OCI-LY1 (cell line): ENCODE measurements around the gene FNIP1.

Source experiments
- H2AFZ ChIP-seq: fragments of 200-600 bp; sonication (generic), shearing (Covaris generic); 2 replicates; pipeline ENCODE4 v1.6.0; 2014; ENCODE audit warnings: antibody characterized with exemption, mild to moderate bottlenecking, low read length
- H3F3A ChIP-seq: fragments of 200-600 bp; sonication (generic), shearing (Covaris generic); 2 replicates; pipeline ENCODE4 v1.6.0; 2014; ENCODE audit warnings: mild to moderate bottlenecking, antibody characterized with exemption, low read length, moderate library complexity; ENCODE audit not compliant: insufficient read depth
- H3K27ac ChIP-seq: fragments of 200-600 bp; sonication (generic); 2 replicates; pipeline ENCODE4 v1.5.1; 2014; ENCODE audit warnings: low read length, mixed run types, mild to moderate bottlenecking, low read depth; ENCODE audit not compliant: poor library complexity, severe bottlenecking
- H3K27me3 ChIP-seq: fragments of 200-600 bp; sonication (generic); 2 replicates; pipeline ENCODE4 v1.6.0; 2014; ENCODE audit warnings: antibody characterized with exemption, mild to moderate bottlenecking, low read length, moderate library complexity; ENCODE audit not compliant: insufficient read depth
- H3K36me3 ChIP-seq: fragments of 200-600 bp; sonication (generic); 2 replicates; pipeline ENCODE4 v1.6.1; 2014; ENCODE audit warnings: mild to moderate bottlenecking, antibody characterized with exemption, low read length, moderate library complexity, mixed read lengths; ENCODE audit not compliant: insufficient read depth
- H3K4me1 ChIP-seq: fragments of 200-600 bp; sonication (generic); 2 replicates; pipeline ENCODE4 v1.5.1; 2014; ENCODE audit warnings: mild to moderate bottlenecking, low read length, moderate library complexity; ENCODE audit not compliant: insufficient read depth, severe bottlenecking
- H3K4me2 ChIP-seq: fragments of 200-600 bp; sonication (generic), shearing (Covaris generic); 2 replicates; pipeline ENCODE4 v1.6.1; 2014; ENCODE audit warnings: low read length
- H3K4me3 ChIP-seq: fragments of 200-600 bp; sonication (generic); 2 replicates; pipeline ENCODE4 v1.5.1; 2014; ENCODE audit warnings: low read length, low read depth, mild to moderate bottlenecking, mixed read lengths; ENCODE audit not compliant: poor library complexity, severe bottlenecking
- H3K79me2 ChIP-seq: fragments of 200-600 bp; shearing (Covaris generic); 2 replicates; pipeline ENCODE4 v1.6.1; 2016; ENCODE audit warnings: mixed run types, low read length, mixed read lengths; ENCODE audit not compliant: insufficient read depth
- H3K9ac ChIP-seq: fragments of 200-600 bp; sonication (generic), shearing (Covaris generic); 2 replicates; pipeline ENCODE4 v1.6.1; 2014; ENCODE audit warnings: mild to moderate bottlenecking, low read length, mixed read lengths
- H3K9me2 ChIP-seq: fragments of 200-600 bp; sonication (generic), shearing (Covaris generic); 2 replicates; pipeline ENCODE4 v1.6.1; 2014; ENCODE audit warnings: low read depth, mild to moderate bottlenecking, low read length, mixed read lengths
- H3K9me3 ChIP-seq: fragments of 200-600 bp; shearing (Covaris generic); 2 replicates; pipeline ENCODE4 v1.6.1; 2014; ENCODE audit warnings: low read length, mixed read lengths
- H4K20me1 ChIP-seq: fragments of 200-600 bp; sonication (generic), shearing (Covaris generic); 2 replicates; pipeline ENCODE4 v1.6.0; 2016; ENCODE audit warnings: mild to moderate bottlenecking, low read length; ENCODE audit not compliant: insufficient read depth
- EZH2 ChIP-seq: fragments of 200-600 bp; sonication (generic), shearing (Covaris generic); IDR thresholded peaks from 2 replicates; pipeline ENCODE4 v1.8.0; 2017; ENCODE audit warnings: borderline replicate concordance, mixed run types, mild to moderate bottlenecking, antibody characterized with exemption, low read length, moderate library complexity, mixed read lengths
- TF ChIP-seq, protein P1 (sequence below): fragments of 200-600 bp; sonication (generic), shearing (Covaris generic); IDR thresholded peaks from 2 replicates; pipeline ENCODE4 v1.5.1; 2017; ENCODE audit warnings: mild to moderate bottlenecking, antibody characterized with exemption, low read length, moderate library complexity, mixed read lengths

Gene FNIP1

DNA sequence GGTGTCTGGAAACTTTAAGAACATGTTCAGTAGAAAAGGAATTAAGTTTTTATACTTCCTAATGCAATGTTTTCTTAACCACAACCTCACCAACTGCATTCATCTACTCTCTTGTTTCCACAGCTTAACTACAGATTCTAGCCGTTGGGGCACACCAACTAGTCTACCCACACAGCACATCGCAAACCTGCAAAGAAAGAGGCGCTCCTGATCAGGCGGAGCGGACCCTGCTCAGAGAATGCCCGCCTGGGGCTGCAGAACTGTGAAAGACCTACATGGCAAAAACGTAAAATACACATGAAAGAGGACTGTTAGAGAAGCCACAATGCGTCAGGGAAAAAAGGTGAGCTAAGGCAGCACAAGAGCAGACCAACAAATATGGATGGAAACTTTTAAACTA lies 86.4 kb downstream of the FNIP1 start:
- Histone ChIP-seq H3K9me3 (no peaks in the 10 kb centered on the region), H3K36me3 (peaks cover 40% of the 10 kb centered on the region), H3F3A (no peaks in the 10 kb centered on the region), H3K9ac (no peak overlapping the region), H3K27ac (no peak overlapping the region), H3K4me1 (no peaks in the 10 kb centered on the region), H3K27me3 (no peaks in the 10 kb centered on the region), H2AFZ (no peak overlapping the region), H3K79me2 (no peaks in the 10 kb centered on the region), H3K4me3 (no peak overlapping the region), H3K4me2 (no peak overlapping the region), H3K9me2 (no peaks in the 10 kb centered on the region), H4K20me1 (no peaks in the 10 kb centered on the region)
- TF ChIP-seq EZH2: no peak
- TF ChIP-seq, protein P1, sequence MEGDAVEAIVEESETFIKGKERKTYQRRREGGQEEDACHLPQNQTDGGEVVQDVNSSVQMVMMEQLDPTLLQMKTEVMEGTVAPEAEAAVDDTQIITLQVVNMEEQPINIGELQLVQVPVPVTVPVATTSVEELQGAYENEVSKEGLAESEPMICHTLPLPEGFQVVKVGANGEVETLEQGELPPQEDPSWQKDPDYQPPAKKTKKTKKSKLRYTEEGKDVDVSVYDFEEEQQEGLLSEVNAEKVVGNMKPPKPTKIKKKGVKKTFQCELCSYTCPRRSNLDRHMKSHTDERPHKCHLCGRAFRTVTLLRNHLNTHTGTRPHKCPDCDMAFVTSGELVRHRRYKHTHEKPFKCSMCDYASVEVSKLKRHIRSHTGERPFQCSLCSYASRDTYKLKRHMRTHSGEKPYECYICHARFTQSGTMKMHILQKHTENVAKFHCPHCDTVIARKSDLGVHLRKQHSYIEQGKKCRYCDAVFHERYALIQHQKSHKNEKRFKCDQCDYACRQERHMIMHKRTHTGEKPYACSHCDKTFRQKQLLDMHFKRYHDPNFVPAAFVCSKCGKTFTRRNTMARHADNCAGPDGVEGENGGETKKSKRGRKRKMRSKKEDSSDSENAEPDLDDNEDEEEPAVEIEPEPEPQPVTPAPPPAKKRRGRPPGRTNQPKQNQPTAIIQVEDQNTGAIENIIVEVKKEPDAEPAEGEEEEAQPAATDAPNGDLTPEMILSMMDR: no peak

DNA sequence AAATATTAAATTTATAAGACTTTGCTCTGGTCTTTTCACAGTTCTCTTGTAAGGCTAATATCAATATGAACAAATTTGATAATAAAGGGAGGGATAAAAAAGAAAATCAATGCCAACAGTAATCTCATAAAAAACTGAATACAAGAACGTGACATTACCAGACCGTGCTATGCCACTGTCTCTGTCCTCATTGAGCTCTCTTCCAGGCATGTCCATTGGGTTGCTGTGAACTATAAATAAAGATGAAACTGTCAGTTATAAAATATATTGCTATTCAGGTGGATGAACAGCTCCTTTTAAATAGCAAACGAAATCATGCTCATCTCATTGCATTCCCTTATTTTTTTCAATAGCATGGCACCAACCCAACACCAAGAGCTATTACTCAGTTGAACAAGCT lies 87.8 kb downstream of the FNIP1 start:
- H3K27me3 ChIP-seq: no peaks in the 10 kb centered on the region
- no peaks in the 10 kb centered on the region for H4K20me1 ChIP-seq
- TF ChIP-seq, protein P1: no peak
- TF ChIP-seq EZH2: no peak
- H3K36me3 ChIP-seq: peaks cover 42% of the 10 kb centered on the region
- H3K9ac ChIP-seq: no peak overlapping the region
- no peaks in the 10 kb centered on the region for H3K4me1 ChIP-seq
- H3K27ac ChIP-seq: no peak overlapping the region
- no peaks in the 10 kb centered on the region for H3K9me2 ChIP-seq
- no peaks in the 10 kb centered on the region for H3K9me3 ChIP-seq
- H3F3A ChIP-seq: no peaks in the 10 kb centered on the region
- no peak overlapping the region for H2AFZ ChIP-seq
- H3K4me2 ChIP-seq: no peak overlapping the region
- H3K4me3 ChIP-seq: no peak overlapping the region
- no peaks in the 10 kb centered on the region for H3K79me2 ChIP-seq

DNA sequence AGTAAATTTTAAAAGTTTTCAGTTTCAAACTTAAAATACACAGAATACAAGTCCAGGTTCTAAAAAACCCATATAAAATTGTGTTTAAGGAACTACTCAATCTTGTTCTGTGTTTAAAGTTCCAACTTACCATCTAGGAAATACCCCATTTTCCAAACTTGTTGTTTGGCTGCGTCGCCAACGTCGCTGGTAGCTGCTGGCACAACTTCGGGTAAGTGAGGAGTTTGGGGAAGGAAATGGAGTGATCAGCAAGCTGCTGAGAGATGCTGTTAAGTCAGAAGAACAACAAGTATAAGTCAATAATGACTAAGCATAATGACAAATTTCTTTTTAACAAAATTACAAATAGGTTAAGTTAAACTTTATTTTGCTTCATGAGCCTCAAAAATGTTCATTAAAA lies 90.5 kb downstream of the FNIP1 start:
- Histone ChIP-seq H3K36me3 (peaks cover 69% of the 10 kb centered on the region), H3K9me3 (no peaks in the 10 kb centered on the region)
- TF ChIP-seq EZH2: no peak
- TF ChIP-seq, protein P1: no peak

More for the DNA sequence above, 90.5 kb downstream of the FNIP1 start:
- H3K4me3 ChIP-seq: no peak overlapping the region
- H3K27ac ChIP-seq: no peak overlapping the region
- no peaks in the 10 kb centered on the region for H4K20me1 ChIP-seq
- no peaks in the 10 kb centered on the region for H3K9me2 ChIP-seq
- H3K79me2 ChIP-seq: no peaks in the 10 kb centered on the region
- H3K4me2 ChIP-seq: no peak overlapping the region
- H3F3A ChIP-seq: no peaks in the 10 kb centered on the region
- no peak overlapping the region for H3K9ac ChIP-seq
- no peaks in the 10 kb centered on the region for H3K27me3 ChIP-seq
- no peaks in the 10 kb centered on the region for H3K4me1 ChIP-seq
- no peak overlapping the region for H2AFZ ChIP-seq
